ENCODE results near the gene FCRL5.

Gene FCRL5

GRCh38 chr1:157517016-157517415 is 35.3 kb downstream of the FCRL5 start:
- no peak for TF ChIP-seq JUND (IDR thresholded peaks at IDR 0.05; ENCODE audit: low read depth)
- no peak for DNase-seq (ENCODE audit: low read depth in 1 of 2, low spot score in 1 of 2)
- in situ Hi-C loops (cut with HindIII; ENCODE audit: low pct_unique_long_range_greater_than_20kb, low sequenced_read_pairs): no loop called here

GRCh38 chr1:157515709-157516108 is 36.6 kb downstream of the FCRL5 start:
- no peak for DNase-seq (ENCODE audit: low read depth in 1 of 2, low spot score in 1 of 2)
- no peak for TF ChIP-seq JUND (IDR thresholded peaks at IDR 0.05; ENCODE audit: low read depth)
- in situ Hi-C loops (cut with HindIII; ENCODE audit: low pct_unique_long_range_greater_than_20kb, low sequenced_read_pairs): no loop called here

- TF ChIP-seq JUND (IDR thresholded peaks at IDR 0.05; ENCODE audit: low read depth): no peak
- no peak for DNase-seq (ENCODE audit: low read depth in 1 of 2, low spot score in 1 of 2)
- in situ Hi-C loops (cut with HindIII; ENCODE audit: low pct_unique_long_range_greater_than_20kb, low sequenced_read_pairs): no loop called here
Measured at GRCh38 chr1:157515141-157515540, 37.2 kb downstream of the FCRL5 start.

- in situ Hi-C loops (cut with HindIII; ENCODE audit: low pct_unique_long_range_greater_than_20kb, low sequenced_read_pairs): no loop called here
- DNase-seq (ENCODE audit: low read depth in 1 of 2, low spot score in 1 of 2): no peak
Measured at GRCh38 chr1:157512036-157512969, 40.0 kb downstream of the FCRL5 start.

GRCh38 chr1:157509546-157510232 is 42.6 kb downstream of the FCRL5 start:
- no peak for DNase-seq (ENCODE audit: low read depth in 1 of 2, low spot score in 1 of 2)
- TF ChIP-seq JUND (IDR thresholded peaks at IDR 0.05; ENCODE audit: low read depth): no peak
- in situ Hi-C loops (cut with HindIII; ENCODE audit: low pct_unique_long_range_greater_than_20kb, low sequenced_read_pairs): no loop called here

More at GRCh38 chr1:157512036-157512969, 40.0 kb downstream of the FCRL5 start:
- no peak for TF ChIP-seq JUND (IDR thresholded peaks at IDR 0.05; ENCODE audit: low read depth)

GRCh38 chr1:157505481-157506272 is 46.6 kb downstream of the FCRL5 start:
- DNase-seq (ENCODE audit: low read depth in 1 of 2, low spot score in 1 of 2): peak; percentile 27 to 77
- in situ Hi-C loops (cut with HindIII; ENCODE audit: low pct_unique_long_range_greater_than_20kb, low sequenced_read_pairs): no loop called here
- TF ChIP-seq JUND (IDR thresholded peaks at IDR 0.05; ENCODE audit: low read depth): no peak

- DNase-seq (ENCODE audit: low read depth in 1 of 2, low spot score in 1 of 2): no peak
- in situ Hi-C loops (cut with HindIII; ENCODE audit: low pct_unique_long_range_greater_than_20kb, low sequenced_read_pairs): no loop called here
- TF ChIP-seq JUND (IDR thresholded peaks at IDR 0.05; ENCODE audit: low read depth): no peak
Measured at GRCh38 chr1:157504646-157505045, 47.7 kb downstream of the FCRL5 start.

- in situ Hi-C loops (cut with HindIII; ENCODE audit: low pct_unique_long_range_greater_than_20kb, low sequenced_read_pairs): no loop called here
- no peak for DNase-seq (ENCODE audit: low read depth in 1 of 2, low spot score in 1 of 2)
- no peak for TF ChIP-seq JUND (IDR thresholded peaks at IDR 0.05; ENCODE audit: low read depth)
Measured at GRCh38 chr1:157499521-157499920, 52.8 kb downstream of the FCRL5 start.

- in situ Hi-C loops (cut with HindIII; ENCODE audit: low pct_unique_long_range_greater_than_20kb, low sequenced_read_pairs): no loop called here
- DNase-seq (ENCODE audit: low read depth in 1 of 2, low spot score in 1 of 2): no peak
- TF ChIP-seq JUND (IDR thresholded peaks at IDR 0.05; ENCODE audit: low read depth): no peak
Measured at GRCh38 chr1:157498736-157499090, 53.6 kb downstream of the FCRL5 start.

- DNase-seq (ENCODE audit: low read depth in 1 of 2, low spot score in 1 of 2): no peak
- no peak for TF ChIP-seq JUND (IDR thresholded peaks at IDR 0.05; ENCODE audit: low read depth)
- in situ Hi-C loops (cut with HindIII; ENCODE audit: low pct_unique_long_range_greater_than_20kb, low sequenced_read_pairs): no loop called here
Measured at GRCh38 chr1:157497987-157498735, 54.2 kb downstream of the FCRL5 start.

GRCh38 chr1:157497284-157497683 is 55.0 kb downstream of the FCRL5 start:
- in situ Hi-C loops (cut with HindIII; ENCODE audit: low pct_unique_long_range_greater_than_20kb, low sequenced_read_pairs): no loop called here

GRCh38 chr1:157496121-157496526 is 56.2 kb downstream of the FCRL5 start:
- TF ChIP-seq JUND (IDR thresholded peaks at IDR 0.05; ENCODE audit: low read depth): no peak
- DNase-seq (ENCODE audit: low read depth in 1 of 2, low spot score in 1 of 2): peak; percentile 29 to 71
- in situ Hi-C loops (cut with HindIII; ENCODE audit: low pct_unique_long_range_greater_than_20kb, low sequenced_read_pairs): no loop called here

More at GRCh38 chr1:157497284-157497683, 55.0 kb downstream of the FCRL5 start:
- no peak for DNase-seq (ENCODE audit: low read depth in 1 of 2, low spot score in 1 of 2)
- no peak for TF ChIP-seq JUND (IDR thresholded peaks at IDR 0.05; ENCODE audit: low read depth)

Measured in T47D (cell line).